Gastroesophageal sphincter (tissue), 3 donors: ENCODE measurements around the gene ST6GALNAC3.

Source experiments
- EP300 ChIP-seq: sonication (generic); formaldehyde crosslinking; IDR thresholded peaks from one replicate; pipeline ENCODE4 v1.6.1; 2017; ENCODE audit warnings: antibody characterized with exemption, mild to moderate bottlenecking
- POLR2A ChIP-seq, 2 donors: fragments of 450-650 bp; IDR thresholded peaks; one replicate each; pipeline ENCODE4 v1.6.1; 2017; ENCODE audit warnings: antibody characterized with exemption in 2 of 2, mild to moderate bottlenecking in 2 of 2, moderate library complexity in 1 of 2
- POLR2AphosphoS5 ChIP-seq: sonication (generic); formaldehyde crosslinking; IDR thresholded peaks from one replicate; pipeline ENCODE4 v1.6.1; 2017; ENCODE audit warnings: antibody characterized with exemption
- TF ChIP-seq, protein P1 (sequence below), 4 experiments: fragments of 200-600 bp in 2 of 4; fragments of 450-650 bp in 2 of 4; sonication (generic) in 1 of 4; IDR thresholded peaks; one replicate each; pipeline ENCODE4 v1.5.1; 2017 to 2019; ENCODE audit warnings: antibody characterized with exemption in 4 of 4, mild to moderate bottlenecking in 2 of 4, moderate library complexity in 2 of 4

DNA sequence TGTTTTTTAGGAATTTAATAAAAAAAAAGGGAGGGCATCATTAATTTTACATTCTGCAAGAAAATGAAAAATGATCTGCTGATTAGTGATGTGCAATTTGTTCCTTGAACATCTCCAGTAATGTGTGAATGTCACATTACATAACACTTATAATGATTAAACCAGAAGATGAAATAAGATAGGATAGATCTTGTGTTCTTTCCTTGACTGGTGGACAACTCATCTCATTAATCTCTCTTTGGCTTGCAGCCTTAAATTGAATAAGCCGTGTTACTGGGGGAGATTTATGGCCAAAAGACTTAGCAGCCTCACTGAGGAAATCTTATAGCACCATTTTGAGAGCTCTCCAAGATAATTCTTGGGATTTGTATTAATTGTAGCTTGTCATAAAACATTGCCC lies 217.2 kb downstream of the ST6GALNAC3 start:
- TF ChIP-seq, protein P1, sequence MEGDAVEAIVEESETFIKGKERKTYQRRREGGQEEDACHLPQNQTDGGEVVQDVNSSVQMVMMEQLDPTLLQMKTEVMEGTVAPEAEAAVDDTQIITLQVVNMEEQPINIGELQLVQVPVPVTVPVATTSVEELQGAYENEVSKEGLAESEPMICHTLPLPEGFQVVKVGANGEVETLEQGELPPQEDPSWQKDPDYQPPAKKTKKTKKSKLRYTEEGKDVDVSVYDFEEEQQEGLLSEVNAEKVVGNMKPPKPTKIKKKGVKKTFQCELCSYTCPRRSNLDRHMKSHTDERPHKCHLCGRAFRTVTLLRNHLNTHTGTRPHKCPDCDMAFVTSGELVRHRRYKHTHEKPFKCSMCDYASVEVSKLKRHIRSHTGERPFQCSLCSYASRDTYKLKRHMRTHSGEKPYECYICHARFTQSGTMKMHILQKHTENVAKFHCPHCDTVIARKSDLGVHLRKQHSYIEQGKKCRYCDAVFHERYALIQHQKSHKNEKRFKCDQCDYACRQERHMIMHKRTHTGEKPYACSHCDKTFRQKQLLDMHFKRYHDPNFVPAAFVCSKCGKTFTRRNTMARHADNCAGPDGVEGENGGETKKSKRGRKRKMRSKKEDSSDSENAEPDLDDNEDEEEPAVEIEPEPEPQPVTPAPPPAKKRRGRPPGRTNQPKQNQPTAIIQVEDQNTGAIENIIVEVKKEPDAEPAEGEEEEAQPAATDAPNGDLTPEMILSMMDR (IDR thresholded peaks at IDR 0.05): no peak
- TF ChIP-seq POLR2A (IDR thresholded peaks at IDR 0.05) (no peak), POLR2AphosphoS5 (no peak), EP300 (no peak)
